Neutrophil (primary cell): ENCODE measurements around the gene CACHD1.

ENCODE experiments used
- H3K27ac ChIP-seq: fragments of 200-600 bp; sonication (generic); 2 replicates; pipeline ENCODE4 v1.5.1; 2016; ENCODE audit warnings: mild to moderate bottlenecking, moderate library complexity
- H3K27me3 ChIP-seq: fragments of 200-600 bp; sonication (generic); 2 replicates; pipeline ENCODE4 v1.6.0; 2016; ENCODE audit warnings: mild to moderate bottlenecking
- H3K36me3 ChIP-seq: fragments of 200-600 bp; sonication (generic); 2 replicates; pipeline ENCODE4 v1.5.1; 2017
- H3K4me1 ChIP-seq, 2 experiments: fragments of 200-600 bp in 1 of 2; sonication (generic) in 1 of 2; 1 replicate in 1 of 2; 2 replicates in 1 of 2; pipeline versions ENCODE4 v1.5.1 to v1.6.1; 2013 to 2016; ENCODE audit warnings: low read depth in 1 of 2, low read length in 1 of 2, mild to moderate bottlenecking in 1 of 2, moderate library complexity in 1 of 2; ENCODE audit not compliant: control insufficient read depth in 1 of 2, insufficient read depth in 1 of 2
- H3K4me3 ChIP-seq, 2 experiments: fragments of 200-600 bp in 1 of 2; sonication (generic) in 1 of 2; 1 replicate in 1 of 2; 2 replicates in 1 of 2; pipeline ENCODE4 v1.5.1; 2013 to 2016; ENCODE audit warnings: low read depth in 1 of 2, low read length in 1 of 2, mild to moderate bottlenecking in 1 of 2, moderate library complexity in 1 of 2
- H3K9me3 ChIP-seq: fragments of 200-600 bp; sonication (generic); 2 replicates; pipeline ENCODE4 v1.5.1; 2016
- CTCF ChIP-seq: fragments of 200-600 bp; sonication (generic); IDR thresholded peaks from 2 replicates; pipeline ENCODE4 v1.5.1; 2016; ENCODE audit warnings: antibody characterized with exemption

The CACHD1 gene

DNA sequence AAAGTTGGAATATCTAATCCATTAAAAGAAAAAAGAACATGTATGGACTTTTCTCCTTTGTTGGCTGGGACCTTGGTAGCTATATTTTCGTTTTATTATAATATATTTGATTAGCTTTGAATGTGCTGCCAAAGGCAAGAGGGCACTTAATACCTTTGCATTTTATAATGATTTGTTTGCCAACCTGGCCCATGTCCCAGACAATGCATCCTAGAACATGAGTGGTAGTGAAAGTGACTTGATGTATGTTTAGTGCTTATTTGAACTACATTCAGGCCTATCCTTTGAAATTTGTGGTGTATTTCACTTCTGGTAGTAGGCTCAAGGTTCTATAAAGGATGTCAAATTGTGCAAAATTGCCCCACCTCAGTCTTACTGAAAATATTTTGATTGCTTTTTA lies 25.9 kb downstream of the CACHD1 start:
- no peak for TF ChIP-seq CTCF
- Histone ChIP-seq H3K36me3 (no peaks in the 10 kb centered on the region), H3K4me3 (no peak overlapping the region), H3K4me1 (peaks cover 6 to 10% of the 10 kb centered on the region in 2 experiments), H3K27ac (no peak overlapping the region), H3K27me3 (no peaks in the 10 kb centered on the region), H3K9me3 (no peaks in the 10 kb centered on the region)

GRCh38 chr1:64496606-64497005 lies 26.7 kb downstream of the CACHD1 start:
- no peak overlapping the region for H3K27ac ChIP-seq
- H3K27me3 ChIP-seq: no peaks in the 10 kb centered on the region
- H3K36me3 ChIP-seq: no peaks in the 10 kb centered on the region
- H3K4me3 ChIP-seq: no peak overlapping the region
- TF ChIP-seq CTCF: no peak
- H3K9me3 ChIP-seq: no peaks in the 10 kb centered on the region
- H3K4me1 ChIP-seq: peaks cover 6 to 10% of the 10 kb centered on the region in 2 experiments

GRCh38 chr1:64497088-64497883 lies 27.4 kb downstream of the CACHD1 start:
- H3K9me3 ChIP-seq: no peaks in the 10 kb centered on the region
- H3K27ac ChIP-seq: no peak overlapping the region
- peaks cover 3% of the 10 kb centered on the region for H3K27me3 ChIP-seq
- no peaks in the 10 kb centered on the region for H3K36me3 ChIP-seq
- H3K4me3 ChIP-seq: no peak overlapping the region
- TF ChIP-seq CTCF: no peak
- H3K4me1 ChIP-seq: peaks cover 6 to 10% of the 10 kb centered on the region in 2 experiments

DNA sequence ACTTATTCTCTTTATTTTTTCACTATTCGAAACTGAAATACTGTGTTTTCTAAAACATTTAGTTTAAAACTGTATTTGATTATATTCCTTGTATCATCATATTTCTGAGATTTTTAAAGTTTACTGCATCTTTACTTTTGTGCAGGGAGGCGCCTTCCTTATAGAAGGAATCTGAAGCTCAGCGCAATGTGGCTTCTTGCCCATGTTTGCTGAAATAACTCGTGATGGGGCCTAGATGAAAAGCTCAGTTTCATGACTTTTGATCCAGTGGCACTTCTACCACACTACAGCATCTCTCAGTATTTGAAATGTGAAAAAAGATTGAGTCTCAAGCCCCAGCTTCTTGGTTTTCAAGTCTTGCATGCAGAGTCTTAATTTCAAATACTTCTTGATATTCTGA lies 28.4 kb downstream of the CACHD1 start:
- Histone ChIP-seq H3K27ac (no peak overlapping the region), H3K36me3 (no peaks in the 10 kb centered on the region), H3K4me3 (no peak overlapping the region), H3K9me3 (no peaks in the 10 kb centered on the region), H3K27me3 (peaks cover 12% of the 10 kb centered on the region), H3K4me1 (peaks cover 5 to 8% of the 10 kb centered on the region in 2 experiments)
- TF ChIP-seq CTCF: no peak

DNA sequence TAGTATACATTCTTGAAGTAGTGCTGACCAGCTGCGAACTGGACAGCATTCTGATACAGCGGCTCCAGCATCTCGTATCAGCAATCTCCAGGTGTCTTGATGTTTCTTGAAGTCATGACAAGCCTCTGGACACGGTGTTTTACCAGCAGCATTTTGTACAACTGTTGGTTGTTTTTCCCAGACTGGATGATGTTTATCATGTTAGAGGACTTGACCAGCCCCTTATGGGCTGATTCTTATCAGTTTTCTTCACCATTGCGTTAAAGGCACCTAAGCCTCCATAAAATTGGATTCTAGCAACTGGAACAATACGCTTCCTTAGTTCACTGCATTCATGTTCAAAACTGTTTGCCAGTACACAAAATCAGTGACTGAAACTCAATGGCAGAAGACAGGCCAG lies 29.1 kb downstream of the CACHD1 start:
- H3K36me3 ChIP-seq: no peaks in the 10 kb centered on the region
- H3K27ac ChIP-seq: no peak overlapping the region
- no peak overlapping the region for H3K4me3 ChIP-seq
- peaks cover 0 to 1% of the 10 kb centered on the region in 2 experiments for H3K4me1 ChIP-seq
- no peak for TF ChIP-seq CTCF
- no peaks in the 10 kb centered on the region for H3K9me3 ChIP-seq
- peaks cover 12% of the 10 kb centered on the region for H3K27me3 ChIP-seq
